ENCODE results near the gene NUDT3.

DNA sequence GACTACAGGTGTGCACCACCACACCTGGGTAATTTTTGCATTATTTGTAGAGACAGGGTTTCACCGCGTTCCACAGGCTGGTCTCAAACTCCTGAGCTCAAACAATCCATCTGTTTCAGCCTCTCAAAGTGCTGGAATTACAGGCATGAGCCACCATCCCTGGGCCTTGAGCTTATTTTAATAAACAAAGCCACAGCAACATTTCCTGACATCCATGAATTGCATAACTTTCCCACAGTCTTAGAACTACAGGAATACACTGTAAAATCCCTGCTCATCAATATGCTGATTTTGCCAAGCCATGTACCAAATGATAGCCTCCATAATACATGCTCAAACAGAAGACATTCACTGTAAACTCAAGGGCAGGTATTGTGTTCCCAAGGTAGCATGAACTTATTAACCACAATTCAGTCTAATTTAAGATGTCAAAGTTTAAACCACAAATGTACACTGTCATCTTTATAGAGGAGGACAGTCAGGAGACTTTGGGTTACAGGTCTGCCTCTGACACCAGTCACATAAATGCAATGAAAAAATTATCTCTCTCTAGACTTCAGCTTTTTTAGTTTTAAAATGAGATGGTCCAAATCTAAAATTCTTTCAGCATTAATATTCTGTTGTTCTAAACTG is 40.0 kb downstream of the NUDT3 start:
- TF ChIP-seq CTCF (IDR thresholded peaks at IDR 0.05; ENCODE audit: low read length) (no peak), EZH2 (IDR thresholded peaks at IDR 0.05; ENCODE audit: borderline replicate concordance, low read length) (no peak)

Data from OCI-LY1 (cell line).